Measurements from ENCODE around the gene EHBP1.
"Not testable (repeated sequence)": the region's sequence is repeated elsewhere in the genome, so short reads cannot be mapped to it uniquely, and the experiment has no call there.

EHBP1 gene

GRCh38 chr2:63019686-63020085, 314.2 kb downstream of the EHBP1 start:
- DNase-seq (ENCODE audit: low spot score): not testable (repeated sequence)

- DNase-seq (ENCODE audit: low spot score): no peak
Measured at GRCh38 chr2:63023444-63023843, 317.9 kb downstream of the EHBP1 start.

- DNase-seq (ENCODE audit: low spot score): no peak
Measured at GRCh38 chr2:63027220-63027619, 321.7 kb downstream of the EHBP1 start.

GRCh38 chr2:63029058-63029457, 323.5 kb downstream of the EHBP1 start:
- DNase-seq (ENCODE audit: low spot score): no peak

GRCh38 chr2:63034526-63034925, 329.0 kb downstream of the EHBP1 start:
- DNase-seq (ENCODE audit: low spot score): no peak

- no peak for DNase-seq (ENCODE audit: low spot score)
Measured at GRCh38 chr2:63035169-63035568, 329.7 kb downstream of the EHBP1 start.

- DNase-seq (ENCODE audit: low spot score): no peak
Measured at GRCh38 chr2:63035660-63036059, 330.1 kb downstream of the EHBP1 start.

GRCh38 chr2:63038034-63038433, 332.5 kb downstream of the EHBP1 start:
- no peak for DNase-seq (ENCODE audit: low spot score)

- DNase-seq (ENCODE audit: low spot score): no peak
Measured at GRCh38 chr2:63040586-63040985, 335.1 kb downstream of the EHBP1 start.

GRCh38 chr2:63041592-63041991, 336.1 kb downstream of the EHBP1 start:
- DNase-seq (ENCODE audit: low spot score): no peak

GRCh38 chr2:63044362-63045327, 339.1 kb downstream of the EHBP1 start:
- DNase-seq (ENCODE audit: low spot score): no peak

GRCh38 chr2:63046552-63046951, 341.0 kb downstream of the EHBP1 start:
- DNase-seq (ENCODE audit: low spot score): no peak

- no peak for DNase-seq (ENCODE audit: low spot score)
Measured at GRCh38 chr2:63046961-63047320, 341.4 kb downstream of the EHBP1 start.

GRCh38 chr2:63047321-63048279, 342.1 kb downstream of the EHBP1 start:
- DNase-seq (ENCODE audit: low spot score): no peak

- DNase-seq (ENCODE audit: low spot score): no peak
Measured at GRCh38 chr2:63048367-63049171, 343.1 kb downstream of the EHBP1 start.

- no peak for DNase-seq (ENCODE audit: low spot score)
Measured at GRCh38 chr2:63049211-63049969, 343.9 kb downstream of the EHBP1 start.

GRCh38 chr2:63049970-63050333, 344.4 kb downstream of the EHBP1 start:
- DNase-seq (ENCODE audit: low spot score): no peak

- no peak for DNase-seq (ENCODE audit: low spot score)
Measured at GRCh38 chr2:63050334-63051041, 345.0 kb downstream of the EHBP1 start, which contains the start of gene OTX1. Gene OTX1, plus strand, starts transcription at chr2:63050830. Its CDS starts 2,161 bp downstream, at chr2:63052991.

- DNase-seq (ENCODE audit: low spot score): no peak
Measured at GRCh38 chr2:63051042-63051794, 345.7 kb downstream of the EHBP1 start.
